Caco-2 (cell line): Measurements from ENCODE around the gene LRBA. TPM values are rescaled to one million over a fixed set of nuclear protein-coding genes. Genes with fewer than 3 reads are reported as not detected.

ENCODE experiments used
- BruUV-seq: library from RNA; stranded (reverse); fragments of 400-500 nt; replicated peaks from 2 replicates; lab custom pipeline; 2021; lab: Mats Ljungman, UMichigan
- CTCF ChIA-PET: fragments of 300-600 bp; sonication (Branson Sonifier 250); formaldehyde crosslinking; loops from one replicate; lab custom pipeline; 2022; ENCODE audit warnings: antibody characterized with exemption; lab: Charles Lee
- POLR2A ChIA-PET: fragments of 300-600 bp; sonication (Branson Sonifier 250); formaldehyde crosslinking; loops from one replicate; lab custom pipeline; 2022; ENCODE audit warnings: antibody characterized with exemption; lab: Charles Lee
- DNase-seq, 2 experiments: peaks; one replicate each; pipeline versions ENCODE4 v3.0.0 to v3.0.0-alpha.2; 2020 to 2022
- H3K27me3 ChIP-seq: replicated peaks from 2 replicates; pipeline ENCODE4 v1.6.0; 2011; ENCODE audit warnings: low read length; ENCODE audit not compliant: control insufficient read depth, insufficient read depth
- H3K36me3 ChIP-seq: 2 replicates; pipeline ENCODE4 v1.5.1; 2011; ENCODE audit warnings: low read length; ENCODE audit not compliant: control insufficient read depth, insufficient read depth
- H3K4me1 ChIP-seq: fragments of 250-450 bp; sonication (Bioruptor Pico); 2 replicates; pipeline ENCODE4 v1.5.1; 2020; ENCODE audit warnings: mild to moderate bottlenecking
- H3K4me3 ChIP-seq: 2 replicates; pipeline ENCODE4 v1.5.1; 2011; ENCODE audit warnings: low read depth, mild to moderate bottlenecking, control low read depth, low read length
- H3K9me3 ChIP-seq: fragments of 250-450 bp; sonication (Bioruptor Pico); 2 replicates; pipeline ENCODE4 v1.5.1; 2020; ENCODE audit warnings: mild to moderate bottlenecking, moderate library complexity
- H3K27ac Mint-ChIP-seq: one replicate; pipeline ENCODE4 v1.8.0; 2022; ENCODE audit warnings: mixed read lengths; ENCODE audit not compliant: unreplicated experiment
- H3K27me3 Mint-ChIP-seq: one replicate; pipeline ENCODE4 v1.8.0; 2022; ENCODE audit warnings: mixed read lengths; ENCODE audit not compliant: insufficient read depth, unreplicated experiment
- H3K36me3 Mint-ChIP-seq: one replicate; pipeline ENCODE4 v1.8.0; 2022; ENCODE audit warnings: mild to moderate bottlenecking, mixed read lengths; ENCODE audit not compliant: insufficient read depth, unreplicated experiment
- H3K4me1 Mint-ChIP-seq: one replicate; pipeline ENCODE4 v1.8.0; 2022; ENCODE audit warnings: low read depth, mixed read lengths; ENCODE audit not compliant: unreplicated experiment
- H3K4me3 Mint-ChIP-seq: one replicate; pipeline ENCODE4 v1.8.0; 2022; ENCODE audit warnings: mild to moderate bottlenecking, moderate library complexity, mixed read lengths; ENCODE audit not compliant: unreplicated experiment
- H3K9me3 Mint-ChIP-seq: one replicate; pipeline ENCODE4 v1.8.0; 2022; ENCODE audit warnings: mixed read lengths; ENCODE audit not compliant: unreplicated experiment
- CTCF ChIP-seq, 2 experiments: fragments of 200-600 bp in 1 of 2; IDR thresholded peaks; 1 replicate in 1 of 2; 2 replicates in 1 of 2; pipeline versions ENCODE4 v1.5.1 to v1.8.0; 2011 to 2022; ENCODE audit warnings: antibody characterized with exemption in 1 of 2, control low read depth in 1 of 2, inconsistent platforms in 1 of 2, low read depth in 1 of 2, low read length in 1 of 2, mild to moderate bottlenecking in 1 of 2, moderate library complexity in 1 of 2; ENCODE audit not compliant: insufficient read depth in 1 of 2, severe bottlenecking in 1 of 2, unreplicated experiment in 1 of 2
- intact Hi-C: fragments of 100-400 bp; cut with micrococcal nuclease; formaldehyde crosslinking; loops from one replicate; pipeline ENCODE4 v1.10.0; 2022; ENCODE audit not compliant: unreplicated experiment
- total RNA-seq: library from RNA; stranded (reverse); gene quantifications from 2 replicates; pipeline ENCODE4 v1.2.3, GENCODE V29; 2022

LRBA gene
- total RNA-seq, 1 experiment from 2014 or later, result 53.2 TPM

GRCh38 chr4:150942539-150942938, 72.5 kb downstream of the LRBA start:
- H3K27me3 ChIP-seq, result no peaks in the 10 kb centered on the region
- intact Hi-C loops, result no loop called here
- peaks cover 7% of the 10 kb centered on the region for H3K4me1 Mint-ChIP-seq
- no peak for TF ChIP-seq CTCF (IDR thresholded peaks at IDR 0.05; ENCODE audit: insufficient read depth in 1 of 2, low read depth in 1 of 2, low read length in 1 of 2, severe bottlenecking in 1 of 2, unreplicated experiment in 1 of 2)
- no peak overlapping the region for H3K27ac Mint-ChIP-seq
- no peaks in the 10 kb centered on the region for H3K27me3 Mint-ChIP-seq
- peaks cover 13% of the 10 kb centered on the region for H3K4me1 ChIP-seq
- DNase-seq, result no peak
- CTCF ChIA-PET, result no interaction called here
- no peaks in the 10 kb centered on the region for H3K9me3 ChIP-seq
- no peaks in the 10 kb centered on the region for H3K9me3 Mint-ChIP-seq
- no peak overlapping the region for H3K4me3 Mint-ChIP-seq
- POLR2A ChIA-PET, result no interaction called here
- BruUV-seq, result no TSS peak
- no peaks in the 10 kb centered on the region for H3K36me3 Mint-ChIP-seq
- H3K36me3 ChIP-seq, result no peaks in the 10 kb centered on the region
- no peak overlapping the region for H3K4me3 ChIP-seq

- intact Hi-C loops, result no loop called here
- DNase-seq, result no peak
- Histone ChIP-seq H3K27me3 (no peaks in the 10 kb centered on the region), H3K9me3 (no peaks in the 10 kb centered on the region), H3K36me3 (no peaks in the 10 kb centered on the region), H3K4me3 (no peak overlapping the region), H3K4me1 (peaks cover 13% of the 10 kb centered on the region)
- no TSS peak for BruUV-seq
- ChIA-PET CTCF (no interaction called here), POLR2A (no interaction called here)
- peaks cover 7% of the 10 kb centered on the region for H3K4me1 Mint-ChIP-seq
- TF ChIP-seq CTCF (IDR thresholded peaks at IDR 0.05; ENCODE audit: insufficient read depth in 1 of 2, low read depth in 1 of 2, low read length in 1 of 2, severe bottlenecking in 1 of 2, unreplicated experiment in 1 of 2), result no peak
- no peaks in the 10 kb centered on the region for H3K36me3 Mint-ChIP-seq
- no peak overlapping the region for H3K4me3 Mint-ChIP-seq
- H3K9me3 Mint-ChIP-seq, result no peaks in the 10 kb centered on the region
- no peak overlapping the region for H3K27ac Mint-ChIP-seq
- no peaks in the 10 kb centered on the region for H3K27me3 Mint-ChIP-seq
These were observed 75.0 kb downstream of the LRBA start for GRCh38 chr4:150940123-150940522.

GRCh38 chr4:150939530-150939929, 75.6 kb downstream of the LRBA start:
- Mint-ChIP-seq H3K27ac (no peak overlapping the region), H3K27me3 (no peaks in the 10 kb centered on the region), H3K36me3 (no peaks in the 10 kb centered on the region), H3K9me3 (no peaks in the 10 kb centered on the region), H3K4me3 (no peak overlapping the region), H3K4me1 (peaks cover 7% of the 10 kb centered on the region)
- Histone ChIP-seq H3K36me3 (no peaks in the 10 kb centered on the region), H3K4me3 (no peak overlapping the region), H3K9me3 (no peaks in the 10 kb centered on the region), H3K4me1 (peaks cover 13% of the 10 kb centered on the region), H3K27me3 (no peaks in the 10 kb centered on the region)
- no peak for TF ChIP-seq CTCF (IDR thresholded peaks at IDR 0.05; ENCODE audit: insufficient read depth in 1 of 2, low read depth in 1 of 2, low read length in 1 of 2, severe bottlenecking in 1 of 2, unreplicated experiment in 1 of 2)
- ChIA-PET CTCF (no interaction called here), POLR2A (no interaction called here)
- DNase-seq, result no peak
- intact Hi-C loops, result no loop called here
- BruUV-seq, result no TSS peak
